Testis (tissue), 2 donors: ENCODE results near the gene TBC1D10A.

Experiments used
- POLR2A ChIP-seq: fragments of 450-650 bp; IDR thresholded peaks from one replicate; pipeline ENCODE4 v1.6.1; 2017; ENCODE audit warnings: antibody characterized with exemption, mild to moderate bottlenecking, moderate library complexity
- TF ChIP-seq, protein P1 (sequence below), 3 experiments: fragments of 450-650 bp in 2 of 3; fragments of 200-600 bp in 1 of 3; sonication (generic) in 1 of 3; IDR thresholded peaks; one replicate each; pipeline ENCODE4 v1.5.1; 2016 to 2019; ENCODE audit warnings: antibody characterized with exemption in 3 of 3, mild to moderate bottlenecking in 2 of 3, moderate library complexity in 1 of 3

GRCh38 chr22:30332551-30332950, 5.8 kb upstream of the TBC1D10A start:
- TF ChIP-seq, protein P1, sequence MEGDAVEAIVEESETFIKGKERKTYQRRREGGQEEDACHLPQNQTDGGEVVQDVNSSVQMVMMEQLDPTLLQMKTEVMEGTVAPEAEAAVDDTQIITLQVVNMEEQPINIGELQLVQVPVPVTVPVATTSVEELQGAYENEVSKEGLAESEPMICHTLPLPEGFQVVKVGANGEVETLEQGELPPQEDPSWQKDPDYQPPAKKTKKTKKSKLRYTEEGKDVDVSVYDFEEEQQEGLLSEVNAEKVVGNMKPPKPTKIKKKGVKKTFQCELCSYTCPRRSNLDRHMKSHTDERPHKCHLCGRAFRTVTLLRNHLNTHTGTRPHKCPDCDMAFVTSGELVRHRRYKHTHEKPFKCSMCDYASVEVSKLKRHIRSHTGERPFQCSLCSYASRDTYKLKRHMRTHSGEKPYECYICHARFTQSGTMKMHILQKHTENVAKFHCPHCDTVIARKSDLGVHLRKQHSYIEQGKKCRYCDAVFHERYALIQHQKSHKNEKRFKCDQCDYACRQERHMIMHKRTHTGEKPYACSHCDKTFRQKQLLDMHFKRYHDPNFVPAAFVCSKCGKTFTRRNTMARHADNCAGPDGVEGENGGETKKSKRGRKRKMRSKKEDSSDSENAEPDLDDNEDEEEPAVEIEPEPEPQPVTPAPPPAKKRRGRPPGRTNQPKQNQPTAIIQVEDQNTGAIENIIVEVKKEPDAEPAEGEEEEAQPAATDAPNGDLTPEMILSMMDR (IDR thresholded peaks at IDR 0.05): no peak
- no peak for TF ChIP-seq POLR2A
